B cell (primary cell): ENCODE data around the gene ALPK3. TPM values are rescaled to one million over a fixed set of nuclear protein-coding genes. Genes with fewer than 3 reads are reported as not detected.

Experiments used
- ATAC-seq: fragments of 200-7000 bp; cut with Tn5 transposase; one replicate; pipeline ENCODE4 v1.10.0; 2021; ENCODE audit warnings: low read depth, mild to moderate bottlenecking, moderate number of reproducible peaks, moderate library complexity
- CTCF ChIA-PET: fragments of 350-600 bp; sonication (Branson Sonifier 250); formaldehyde crosslinking; loops from one replicate; lab custom pipeline; 2021; ENCODE audit warnings: antibody characterized with exemption, inconsistent platforms; lab: Charles Lee
- POLR2A ChIA-PET: fragments of 350-600 bp; sonication (Branson Sonifier 250); formaldehyde crosslinking; loops from one replicate; lab custom pipeline; 2021; ENCODE audit warnings: antibody characterized with exemption; lab: Charles Lee
- DNase-seq: peaks from one replicate; pipeline ENCODE4 v3.0.0; 2013
- H2AFZ ChIP-seq: 2 replicates; pipeline ENCODE4 v1.6.1; 2012; ENCODE audit warnings: mild to moderate bottlenecking, low read depth, low read length; ENCODE audit not compliant: insufficient read depth, poor library complexity, severe bottlenecking
- H3K27ac ChIP-seq, 2 donors: 1 replicate in 1 of 2; 2 replicates in 1 of 2; pipeline ENCODE4 v1.5.1; 2012 to 2013; ENCODE audit warnings: low read length in 2 of 2, mild to moderate bottlenecking in 2 of 2, moderate library complexity in 1 of 2
- H3K27me3 ChIP-seq, 4 experiments: fragments of 200-600 bp in 1 of 4; sonication (generic) in 1 of 4; replicated peaks in 1 of 4; 1 replicate in 2 of 4; 2 replicates in 2 of 4; pipeline versions ENCODE4 v1.6.1 to v1.7.0; 2013 to 2016; ENCODE audit warnings: low read length in 3 of 4, mild to moderate bottlenecking in 2 of 4, mixed read lengths in 1 of 4, moderate library complexity in 1 of 4; ENCODE audit not compliant: insufficient read depth in 4 of 4, control insufficient read depth in 3 of 4; ENCODE audit errors: control extremely low read depth in 1 of 4
- H3K36me3 ChIP-seq, 2 experiments: replicated peaks in 1 of 2; 1 replicate in 1 of 2; 2 replicates in 1 of 2; pipeline versions ENCODE4 v1.6.1 to v1.7.1; 2013; ENCODE audit warnings: low read length in 1 of 2; ENCODE audit not compliant: insufficient read depth in 2 of 2, control insufficient read depth in 1 of 2; ENCODE audit errors: control extremely low read depth in 1 of 2, extremely low read depth in 1 of 2
- H3K4me1 ChIP-seq, 2 donors: fragments of 200-600 bp in 1 of 2; sonication (generic) in 1 of 2; 1 replicate in 1 of 2; 2 replicates in 1 of 2; pipeline versions ENCODE4 v1.5.1 to v1.6.1; 2013 to 2017; ENCODE audit warnings: low read length in 2 of 2; ENCODE audit not compliant: control insufficient read depth in 2 of 2, insufficient read depth in 2 of 2
- H3K4me2 ChIP-seq: replicated peaks from 2 replicates; pipeline ENCODE3; 2012; ENCODE audit warnings: mild to moderate bottlenecking, low read depth, low read length; ENCODE audit not compliant: poor library complexity, severe bottlenecking
- H3K4me3 ChIP-seq, 5 experiments: fragments of 200-600 bp in 1 of 5; sonication (generic) in 1 of 5; 1 replicate in 3 of 5; 2 replicates in 2 of 5; pipeline versions ENCODE4 v1.5.1 to v1.7.0; 2011 to 2016; ENCODE audit warnings: low read length in 4 of 5, mild to moderate bottlenecking in 4 of 5, low read depth in 2 of 5, control low read depth in 1 of 5, moderate library complexity in 1 of 5; ENCODE audit not compliant: insufficient read depth in 1 of 5; ENCODE audit errors: control extremely low read depth in 1 of 5, extremely low read depth in 1 of 5
- H3K79me2 ChIP-seq: fragments of 200-600 bp; sonication (generic); one replicate; pipeline ENCODE4 v1.6.0; 2016; ENCODE audit warnings: low read length; ENCODE audit not compliant: control insufficient read depth, insufficient read depth
- H3K9ac ChIP-seq: fragments of 200-600 bp; sonication (generic); 2 replicates; pipeline ENCODE4 v1.6.1; 2017; ENCODE audit warnings: mild to moderate bottlenecking, low read length, moderate library complexity
- H3K9me3 ChIP-seq, 3 donors: one replicate each; pipeline versions ENCODE4 v1.6.1 to v1.7.1; 2013; ENCODE audit warnings: low read length in 2 of 3; ENCODE audit not compliant: control insufficient read depth in 2 of 3, insufficient read depth in 1 of 3; ENCODE audit errors: control extremely low read depth in 1 of 3
- H4K20me1 ChIP-seq: 2 replicates; pipeline ENCODE4 v1.6.0; 2012; ENCODE audit warnings: mild to moderate bottlenecking, low read length; ENCODE audit not compliant: insufficient read depth, control insufficient read depth, poor library complexity, severe bottlenecking
- H3K27ac Mint-ChIP-seq: one replicate; pipeline ENCODE4 v1.8.0; 2021; ENCODE audit warnings: mixed read lengths
- H3K27me3 Mint-ChIP-seq: one replicate; pipeline ENCODE4 v1.8.0; 2021; ENCODE audit warnings: mixed read lengths
- H3K4me1 Mint-ChIP-seq: one replicate; pipeline ENCODE4 v1.8.0; 2021; ENCODE audit warnings: mixed read lengths
- H3K4me3 Mint-ChIP-seq: one replicate; pipeline ENCODE4 v1.8.0; 2021; ENCODE audit warnings: mixed read lengths
- H3K9me3 Mint-ChIP-seq: one replicate; pipeline ENCODE4 v1.8.0; 2022; ENCODE audit warnings: mixed read lengths; ENCODE audit not compliant: insufficient read depth
- EZH2 ChIP-seq: IDR thresholded peaks from 2 replicates; pipeline ENCODE4 v1.6.1; 2012; ENCODE audit warnings: borderline replicate concordance, low read depth, mild to moderate bottlenecking, moderate library complexity, low read length; ENCODE audit not compliant: insufficient read depth, poor library complexity, severe bottlenecking
- WGBS: methylation state at CpG from one replicate; pipeline ENCODE4 v1.1.5; 2013; ENCODE audit warnings: missing lambda C conversion rate; ENCODE audit not compliant: insufficient coverage; 5-methylcytosine and 5-hydroxymethylcytosine counted together
- intact Hi-C: fragments of 100-400 bp; cut with micrococcal nuclease; formaldehyde crosslinking; loops from one replicate; pipeline ENCODE4 v1.10.0; 2022
- polyA plus RNA-seq: library from polyadenylated mRNA; depleted of rRNA; stranded (reverse); fragments of >200 nt; gene quantifications from 2 replicates; pipeline ENCODE4 v1.2.3, GENCODE V29; 2012
- total RNA-seq, 2 donors: library from RNA; stranded (reverse); fragments of 120-200 nt in 1 of 2; gene quantifications; 1 replicate in 1 of 2; 2 replicates in 1 of 2; pipeline versions ENCODE4 v1.2.3 to v1.2.4, GENCODE V29; 2013 to 2022
- TF ChIP-seq, protein P1 (sequence below): fragments of 200-600 bp; IDR thresholded peaks from one replicate; pipeline ENCODE4 v1.8.0; 2022; ENCODE audit warnings: antibody characterized with exemption, mild to moderate bottlenecking

ALPK3 gene
- total and polyA plus RNA-seq, 2 donors (not counting 1 experiment from before 2014, with no cell fraction given), result 0.07 to 0.15 TPM

GRCh38 chr15:84784262-84784661, 32.9 kb upstream of the ALPK3 start:
- peaks cover 0 to 66% of the 10 kb centered on the region in 2 experiments for H3K36me3 ChIP-seq
- peaks cover 40% of the 10 kb centered on the region for H3K4me1 Mint-ChIP-seq
- H3K4me1 ChIP-seq, result peaks cover 8 to 14% of the 10 kb centered on the region in 2 donors
- peak overlapping the region; percentile 41 for H3K27ac Mint-ChIP-seq
- H3K27me3 Mint-ChIP-seq, result no peaks in the 10 kb centered on the region
- H3K4me3 Mint-ChIP-seq, result no peak overlapping the region
- DNase-seq (no peak), ATAC-seq (no peak)
- intact Hi-C loops, result no loop called here
- TF ChIP-seq, protein P1, sequence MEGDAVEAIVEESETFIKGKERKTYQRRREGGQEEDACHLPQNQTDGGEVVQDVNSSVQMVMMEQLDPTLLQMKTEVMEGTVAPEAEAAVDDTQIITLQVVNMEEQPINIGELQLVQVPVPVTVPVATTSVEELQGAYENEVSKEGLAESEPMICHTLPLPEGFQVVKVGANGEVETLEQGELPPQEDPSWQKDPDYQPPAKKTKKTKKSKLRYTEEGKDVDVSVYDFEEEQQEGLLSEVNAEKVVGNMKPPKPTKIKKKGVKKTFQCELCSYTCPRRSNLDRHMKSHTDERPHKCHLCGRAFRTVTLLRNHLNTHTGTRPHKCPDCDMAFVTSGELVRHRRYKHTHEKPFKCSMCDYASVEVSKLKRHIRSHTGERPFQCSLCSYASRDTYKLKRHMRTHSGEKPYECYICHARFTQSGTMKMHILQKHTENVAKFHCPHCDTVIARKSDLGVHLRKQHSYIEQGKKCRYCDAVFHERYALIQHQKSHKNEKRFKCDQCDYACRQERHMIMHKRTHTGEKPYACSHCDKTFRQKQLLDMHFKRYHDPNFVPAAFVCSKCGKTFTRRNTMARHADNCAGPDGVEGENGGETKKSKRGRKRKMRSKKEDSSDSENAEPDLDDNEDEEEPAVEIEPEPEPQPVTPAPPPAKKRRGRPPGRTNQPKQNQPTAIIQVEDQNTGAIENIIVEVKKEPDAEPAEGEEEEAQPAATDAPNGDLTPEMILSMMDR, result no peak
- no peak for TF ChIP-seq EZH2
- H3K27me3 ChIP-seq, result no peaks in the 10 kb centered on the region
- WGBS, result 98% methylated on average over 17 of the region's 17 CpGs
- CTCF ChIA-PET, result interaction anchor here (0.9 kb wide), 1 partner anchor 196 kb away, joined by 3 read pairs; no protein-coding TSS in a partner anchor
- no peaks in the 10 kb centered on the region for H3K9me3 Mint-ChIP-seq
- no peak overlapping the region for H3K4me3 ChIP-seq
- no peaks in the 10 kb centered on the region for H3K9me3 ChIP-seq
- H4K20me1 ChIP-seq, result peaks cover 92% of the 10 kb centered on the region
- no peak overlapping the region for H3K27ac ChIP-seq
- H3K9ac ChIP-seq, result no peak overlapping the region
- no peak overlapping the region for H3K4me2 ChIP-seq
- peaks cover 98% of the 10 kb centered on the region for H3K79me2 ChIP-seq
- no peak overlapping the region for H2AFZ ChIP-seq
- POLR2A ChIA-PET, result no interaction called here

- 100% methylated on average over 3 of the region's 5 CpGs for WGBS
- Histone ChIP-seq H2AFZ (no peak overlapping the region), H3K27ac (peak overlapping the region in 1 of 2 donors; percentile 12), H3K36me3 (peaks cover 0 to 66% of the 10 kb centered on the region in 2 experiments), H3K27me3 (no peaks in the 10 kb centered on the region), H3K4me1 (peaks cover 8 to 19% of the 10 kb centered on the region in 2 donors), H3K4me3 (no peak overlapping the region), H3K4me2 (no peak overlapping the region), H3K9me3 (no peaks in the 10 kb centered on the region), H3K9ac (no peak overlapping the region), H4K20me1 (peaks cover 87% of the 10 kb centered on the region), H3K79me2 (peaks cover 95% of the 10 kb centered on the region)
- no peaks in the 10 kb centered on the region for H3K27me3 Mint-ChIP-seq
- no peak for DNase-seq
- intact Hi-C loops, result no loop called here
- no peak overlapping the region for H3K27ac Mint-ChIP-seq
- no peak overlapping the region for H3K4me3 Mint-ChIP-seq
- no peaks in the 10 kb centered on the region for H3K9me3 Mint-ChIP-seq
- TF ChIP-seq, protein P1, result no peak
- TF ChIP-seq EZH2, result no peak
- CTCF ChIA-PET, result interaction anchor here (0.9 kb wide), 1 partner anchor 196 kb away, joined by 3 read pairs; no protein-coding TSS in a partner anchor
- ATAC-seq, result no peak
- peaks cover 42% of the 10 kb centered on the region for H3K4me1 Mint-ChIP-seq
- POLR2A ChIA-PET, result no interaction called here
Measured at GRCh38 chr15:84785053-84785452, 32.1 kb upstream of the ALPK3 start.
